ENCODE measurements around the gene SLC25A30.

DNA sequence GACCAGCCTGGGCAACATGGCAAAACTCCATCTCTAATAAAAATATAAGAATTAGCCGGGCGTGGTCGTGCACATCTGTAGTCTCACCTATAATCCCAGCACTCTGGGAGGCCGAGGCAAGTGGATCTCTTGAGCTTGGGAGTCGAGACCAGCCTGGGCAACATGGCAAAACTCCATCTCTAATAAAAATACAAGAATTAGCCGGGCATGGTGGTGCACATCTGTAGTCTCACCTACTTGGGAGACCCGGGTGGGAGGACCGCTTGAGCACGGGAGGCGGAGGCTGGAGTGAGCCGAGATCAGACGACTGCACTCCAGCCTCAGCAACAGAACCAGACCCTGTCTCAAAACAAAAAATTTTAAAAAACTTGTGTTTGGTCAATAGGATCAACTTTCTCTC lies 7.7 kb downstream of the SLC25A30 start:
- TF ChIP-seq, protein P1, sequence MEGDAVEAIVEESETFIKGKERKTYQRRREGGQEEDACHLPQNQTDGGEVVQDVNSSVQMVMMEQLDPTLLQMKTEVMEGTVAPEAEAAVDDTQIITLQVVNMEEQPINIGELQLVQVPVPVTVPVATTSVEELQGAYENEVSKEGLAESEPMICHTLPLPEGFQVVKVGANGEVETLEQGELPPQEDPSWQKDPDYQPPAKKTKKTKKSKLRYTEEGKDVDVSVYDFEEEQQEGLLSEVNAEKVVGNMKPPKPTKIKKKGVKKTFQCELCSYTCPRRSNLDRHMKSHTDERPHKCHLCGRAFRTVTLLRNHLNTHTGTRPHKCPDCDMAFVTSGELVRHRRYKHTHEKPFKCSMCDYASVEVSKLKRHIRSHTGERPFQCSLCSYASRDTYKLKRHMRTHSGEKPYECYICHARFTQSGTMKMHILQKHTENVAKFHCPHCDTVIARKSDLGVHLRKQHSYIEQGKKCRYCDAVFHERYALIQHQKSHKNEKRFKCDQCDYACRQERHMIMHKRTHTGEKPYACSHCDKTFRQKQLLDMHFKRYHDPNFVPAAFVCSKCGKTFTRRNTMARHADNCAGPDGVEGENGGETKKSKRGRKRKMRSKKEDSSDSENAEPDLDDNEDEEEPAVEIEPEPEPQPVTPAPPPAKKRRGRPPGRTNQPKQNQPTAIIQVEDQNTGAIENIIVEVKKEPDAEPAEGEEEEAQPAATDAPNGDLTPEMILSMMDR (IDR thresholded peaks at IDR 0.05; ENCODE audit: insufficient read depth, low read length) = no peak
- no peak for TF ChIP-seq POLR2AphosphoS5 (IDR thresholded peaks at IDR 0.05; ENCODE audit: low read depth)

Measured in HL-60 (cell line).